ENCODE measurements around the gene TUBB6. TPM values are rescaled to one million over a fixed set of nuclear protein-coding genes. Genes with fewer than 3 reads are reported as not detected.

The TUBB6 gene
- total RNA-seq, 3 donors from 2014 or later, result 197 to 316 (median 302) TPM

DNA sequence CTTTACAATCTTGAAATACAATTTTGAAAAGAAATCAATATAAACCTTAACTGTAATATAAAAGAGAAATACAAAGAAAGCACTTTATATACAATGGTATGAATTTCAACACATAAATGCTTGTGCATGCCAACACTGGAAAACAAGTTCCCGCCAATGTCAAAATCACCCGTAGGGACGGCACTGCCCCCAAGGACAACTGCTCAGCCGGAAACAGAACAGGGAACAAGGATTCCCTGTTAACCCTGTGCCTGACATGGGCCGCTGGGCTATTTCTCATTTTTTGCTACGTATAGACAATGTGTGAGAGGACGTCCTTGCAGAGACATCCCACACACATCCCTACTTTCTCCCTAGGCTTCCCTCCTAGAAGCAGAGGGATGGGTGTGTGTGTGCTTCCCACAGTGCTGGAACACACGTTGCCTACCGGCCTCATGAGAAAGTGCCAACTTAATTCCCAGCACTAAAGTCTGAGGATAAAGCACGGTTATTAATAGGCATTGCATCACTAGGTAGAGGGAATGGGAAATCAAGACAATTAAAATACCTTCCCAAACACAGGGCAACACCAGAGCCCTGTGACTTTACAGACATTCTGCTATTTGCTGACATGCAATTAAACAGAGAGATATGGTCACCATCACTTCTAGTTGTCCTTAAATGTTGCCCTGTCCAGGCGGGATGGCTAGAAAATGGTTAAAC, 54.6 kb downstream of the TUBB6 start:
- TF ChIP-seq CTCF (IDR thresholded peaks at IDR 0.05), result no peak
- no peak for TF ChIP-seq POLR2AphosphoS5 (IDR thresholded peaks at IDR 0.05)
- no peak for TF ChIP-seq POLR2A (IDR thresholded peaks at IDR 0.05)
- no peaks in the 10 kb centered on the region for H3K4me1 ChIP-seq
- H3K9me3 ChIP-seq, result no peaks in the 10 kb centered on the region
- H3K27ac ChIP-seq, result no peak overlapping the region
- H3K27me3 ChIP-seq, result no peaks in the 10 kb centered on the region
- H3K36me3 ChIP-seq, result peaks cover 9% of the 10 kb centered on the region
- DNase-seq (ENCODE audit: low spot score in 2 of 2), result no peak
- intact Hi-C loops (cut with DNase I; ENCODE audit: low total_unique reads), result no loop called here
- H3K4me3 ChIP-seq, result no peak overlapping the region

- H3K9me3 ChIP-seq, result no peaks in the 10 kb centered on the region
- no peaks in the 10 kb centered on the region for H3K4me1 ChIP-seq
- peaks cover 9% of the 10 kb centered on the region for H3K36me3 ChIP-seq
- no peaks in the 10 kb centered on the region for H3K27me3 ChIP-seq
- H3K27ac ChIP-seq, result no peak overlapping the region
- no peak for DNase-seq (ENCODE audit: low spot score in 2 of 2)
- TF ChIP-seq CTCF (IDR thresholded peaks at IDR 0.05), result no peak
- no peak for TF ChIP-seq POLR2A (IDR thresholded peaks at IDR 0.05)
- TF ChIP-seq POLR2AphosphoS5 (IDR thresholded peaks at IDR 0.05), result no peak
- intact Hi-C loops (cut with DNase I; ENCODE audit: low total_unique reads), result no loop called here
- H3K4me3 ChIP-seq, result no peak overlapping the region
Observed at GRCh38 chr18:12366379-12366778, 58.3 kb downstream of the TUBB6 start.

GRCh38 chr18:12366784-12367183, 58.7 kb downstream of the TUBB6 start:
- TF ChIP-seq POLR2AphosphoS5 (IDR thresholded peaks at IDR 0.05), result no peak
- TF ChIP-seq POLR2A (IDR thresholded peaks at IDR 0.05), result no peak
- TF ChIP-seq CTCF (IDR thresholded peaks at IDR 0.05), result no peak
- no peak for DNase-seq (ENCODE audit: low spot score in 2 of 2)
- Histone ChIP-seq H3K27me3 (no peaks in the 10 kb centered on the region), H3K36me3 (peaks cover 9% of the 10 kb centered on the region), H3K27ac (no peak overlapping the region), H3K4me3 (no peak overlapping the region), H3K4me1 (no peaks in the 10 kb centered on the region), H3K9me3 (no peaks in the 10 kb centered on the region)
- intact Hi-C loops (cut with DNase I; ENCODE audit: low total_unique reads), result no loop called here

- Histone ChIP-seq H3K4me1 (no peaks in the 10 kb centered on the region), H3K27me3 (no peaks in the 10 kb centered on the region), H3K4me3 (no peak overlapping the region), H3K27ac (no peak overlapping the region), H3K9me3 (no peaks in the 10 kb centered on the region), H3K36me3 (peaks cover 9% of the 10 kb centered on the region)
- no peak for TF ChIP-seq CTCF (IDR thresholded peaks at IDR 0.05)
- TF ChIP-seq POLR2A (IDR thresholded peaks at IDR 0.05), result no peak
- no peak for TF ChIP-seq POLR2AphosphoS5 (IDR thresholded peaks at IDR 0.05)
- intact Hi-C loops (cut with DNase I; ENCODE audit: low total_unique reads), result no loop called here
- no peak for DNase-seq (ENCODE audit: low spot score in 2 of 2)
Observed at GRCh38 chr18:12369211-12369610, 61.2 kb downstream of the TUBB6 start.

DNA sequence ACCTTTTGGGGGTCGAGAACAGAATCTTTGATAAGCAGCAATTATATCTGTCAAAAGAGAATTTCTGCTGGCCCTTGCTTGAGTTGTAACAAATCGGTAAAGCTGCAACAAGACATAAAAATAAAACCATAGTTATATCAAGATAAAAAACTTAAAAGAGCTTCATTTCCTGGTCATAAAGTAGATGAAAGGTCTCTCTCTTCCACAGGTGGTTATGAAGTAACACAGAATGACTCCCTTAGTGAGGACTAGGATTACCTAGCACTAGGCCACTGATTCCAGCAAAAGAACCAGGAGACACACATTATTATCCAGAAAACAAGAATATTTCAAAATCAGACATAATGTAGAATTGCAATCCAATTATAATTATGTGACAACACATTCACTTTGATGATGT, 63.5 kb downstream of the TUBB6 start:
- Histone ChIP-seq H3K36me3 (peaks cover 2% of the 10 kb centered on the region), H3K9me3 (no peaks in the 10 kb centered on the region), H3K27ac (no peak overlapping the region), H3K4me3 (no peak overlapping the region), H3K4me1 (peaks cover 0 to 4% of the 10 kb centered on the region in 2 donors), H3K27me3 (no peaks in the 10 kb centered on the region)
- TF ChIP-seq POLR2AphosphoS5 (IDR thresholded peaks at IDR 0.05) (no peak), POLR2A (IDR thresholded peaks at IDR 0.05) (no peak), CTCF (IDR thresholded peaks at IDR 0.05) (no peak)
- no peak for DNase-seq (ENCODE audit: low spot score in 2 of 2)
- intact Hi-C loops (cut with DNase I; ENCODE audit: low total_unique reads), result no loop called here

Measured in breast epithelium (tissue), 4 donors.